CD4-positive, alpha-beta T cell treated with Interleukin-17A for 1 hour (primary cell): ENCODE data around the gene INHBE.
"Not testable (repeated sequence)": the region's sequence is repeated elsewhere in the genome, so short reads cannot be mapped to it uniquely, and the experiment has no call there.

Source experiments
- DNase-seq: peaks from one replicate; pipeline ENCODE4 v3.0.0-alpha.2; 2020

The INHBE gene

DNA sequence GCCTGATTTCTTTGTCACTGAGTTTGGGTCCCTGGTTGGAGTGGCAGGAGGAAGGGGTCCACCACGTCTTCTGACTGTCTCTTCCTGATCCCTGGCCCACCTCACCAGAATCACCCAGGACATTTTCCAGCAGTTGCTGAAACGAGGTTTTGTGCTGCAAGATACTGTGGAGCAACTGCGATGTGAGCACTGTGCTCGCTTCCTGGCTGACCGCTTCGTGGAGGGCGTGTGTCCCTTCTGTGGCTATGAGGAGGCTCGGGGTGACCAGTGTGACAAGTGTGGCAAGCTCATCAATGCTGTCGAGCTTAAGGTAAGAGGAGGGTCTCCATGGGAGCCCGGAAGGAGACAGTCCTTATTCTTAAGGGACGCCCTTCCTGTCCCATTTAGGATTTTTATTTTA is 45.1 kb downstream of the INHBE start:
- no peak for DNase-seq

- not testable (repeated sequence) for DNase-seq
These were observed 47.3 kb downstream of the INHBE start for GRCh38 chr12:57502311-57502969.

GRCh38 chr12:57506541-57506940 is 51.4 kb downstream of the INHBE start:
- not testable (repeated sequence) for DNase-seq
